Activated naive CD8-positive, alpha-beta T cell treated with anti-CD3 and anti-CD28 coated beads, Interleukin-2, amount 10 ng/mL, durations not matched to agents 7 days and 5 days (primary cell): ENCODE measurements around the gene AP2A1. TPM values are rescaled to one million over a fixed set of nuclear protein-coding genes. Genes with fewer than 3 reads are reported as not detected.

ENCODE experiments used
- ATAC-seq: fragments of 150-1000 bp; cut with Tn5 transposase; one replicate; pipeline ENCODE4 v1.10.0; 2021; ENCODE audit warnings: low read depth, moderate library complexity
- POLR2A ChIA-PET: fragments of 350-600 bp; sonication (Branson Sonifier 250); formaldehyde crosslinking; loops from one replicate; lab custom pipeline; 2021; ENCODE audit warnings: antibody characterized with exemption; lab: Charles Lee
- DNase-seq: peaks from one replicate; pipeline ENCODE4 v3.0.0; 2021
- H3K27ac Mint-ChIP-seq: one replicate; pipeline ENCODE4 v1.8.0; 2022; ENCODE audit warnings: mild to moderate bottlenecking, mixed read lengths
- H3K27me3 Mint-ChIP-seq: one replicate; pipeline ENCODE4 v1.8.0; 2022; ENCODE audit warnings: mild to moderate bottlenecking, moderate library complexity, mixed read lengths
- H3K36me3 Mint-ChIP-seq: one replicate; pipeline ENCODE4 v1.8.0; 2021; ENCODE audit warnings: mild to moderate bottlenecking, mixed read lengths
- H3K4me1 Mint-ChIP-seq: one replicate; pipeline ENCODE4 v1.8.0; 2021; ENCODE audit warnings: mixed read lengths
- H3K4me3 Mint-ChIP-seq: one replicate; pipeline ENCODE4 v1.8.0; 2022; ENCODE audit warnings: mild to moderate bottlenecking, moderate library complexity, mixed read lengths
- H3K9me3 Mint-ChIP-seq: one replicate; pipeline ENCODE4 v1.8.0; 2021; ENCODE audit warnings: mixed read lengths
- microRNA-seq: library from miRNA; unstranded; fragments of <30 nt; microRNA quantifications from one replicate; pipeline ENCODE4 v1.2.0, GENCODE V29; 2022
- total RNA-seq, 2 experiments: library from RNA; stranded (reverse); gene quantifications; one replicate each; pipeline ENCODE4 v1.2.3, GENCODE V29; 2021

The AP2A1 gene
- total RNA-seq, 2 experiments from 2014 or later = 81.6 to 87.7 TPM

- H3K27me3 Mint-ChIP-seq = no peaks in the 10 kb centered on the region
- POLR2A ChIA-PET = interaction anchor here (0.5 to 0.9 kb wide), 2 partner anchors 11 to 88 kb away, joined by 3 read pairs; no protein-coding TSS in a partner anchor
- no peak overlapping the region for H3K4me3 Mint-ChIP-seq
- peaks cover 12% of the 10 kb centered on the region for H3K4me1 Mint-ChIP-seq
- ATAC-seq (no peak), DNase-seq (peak; percentile 32)
- no peaks in the 10 kb centered on the region for H3K9me3 Mint-ChIP-seq
- peaks cover 1% of the 10 kb centered on the region for H3K36me3 Mint-ChIP-seq
- no peak overlapping the region for H3K27ac Mint-ChIP-seq
Observed at GRCh38 chr19:49855277-49855675, 88.5 kb downstream of the AP2A1 start.

GRCh38 chr19:49855676-49856573 is 89.1 kb downstream of the AP2A1 start:
- ATAC-seq (no peak), DNase-seq (peak; percentile 32)
- POLR2A ChIA-PET = interaction anchor here (0.5 to 0.9 kb wide), 2 partner anchors 11 to 88 kb away, joined by 3 read pairs; no protein-coding TSS in a partner anchor
- no peaks in the 10 kb centered on the region for H3K27me3 Mint-ChIP-seq
- peaks cover 1% of the 10 kb centered on the region for H3K36me3 Mint-ChIP-seq
- H3K4me3 Mint-ChIP-seq = no peak overlapping the region
- H3K4me1 Mint-ChIP-seq = peaks cover 12% of the 10 kb centered on the region
- no peaks in the 10 kb centered on the region for H3K9me3 Mint-ChIP-seq
- no peak overlapping the region for H3K27ac Mint-ChIP-seq

GRCh38 chr19:49856574-49857021 is 89.8 kb downstream of the AP2A1 start:
- peaks cover 12% of the 10 kb centered on the region for H3K4me1 Mint-ChIP-seq
- ATAC-seq (no peak), DNase-seq (no peak)
- no peaks in the 10 kb centered on the region for H3K27me3 Mint-ChIP-seq
- H3K9me3 Mint-ChIP-seq = no peaks in the 10 kb centered on the region
- POLR2A ChIA-PET = no interaction called here
- H3K27ac Mint-ChIP-seq = no peak overlapping the region
- peaks cover 3% of the 10 kb centered on the region for H3K36me3 Mint-ChIP-seq
- no peak overlapping the region for H3K4me3 Mint-ChIP-seq

Small RNA genes lying within 50 kb of the gene (microRNA-seq; reads per million reads assigned to microRNA genes)
- gene MIR4749 = 3.5 reads per million
- gene MIR6799 = not detected
- not detected for gene MIR6800

Other genes with a start within 250 kb of the AP2A1 start
- 1 to 10 TPM; 1.6 to 2.4 TPM for gene RCN3, start 239.0 kb upstream of the AP2A1 start, total RNA-seq
- gene NOSIP, start 186.4 kb upstream of the AP2A1 start, total RNA-seq = 100 to 1,000 TPM; 122 to 125 TPM
- gene PRRG2, start 185.7 kb upstream of the AP2A1 start, total RNA-seq = 1 to 10 TPM; 1.5 to 2.3 TPM
- gene PRR12, start 175.8 kb upstream of the AP2A1 start, total RNA-seq = 10 to 100 TPM; 49.7 TPM
- 10 to 100 TPM; 12.3 to 14.9 TPM for gene RRAS, start 126.9 kb upstream of the AP2A1 start, total RNA-seq
- 10 to 100 TPM; 64.7 to 66.9 TPM for gene SCAF1, start 124.8 kb upstream of the AP2A1 start, total RNA-seq
- 100 to 1,000 TPM; 198 to 205 TPM for gene IRF3, start 101.1 kb upstream of the AP2A1 start, total RNA-seq
- gene BCL2L12, start 101.1 kb upstream of the AP2A1 start, total RNA-seq = 10 to 100 TPM; 63.4 to 71.3 TPM
- 100 to 1,000 TPM; 118 to 123 TPM for gene PRMT1, start 89.7 kb upstream of the AP2A1 start, total RNA-seq
- gene ADM5, start 77.4 kb upstream of the AP2A1 start, total RNA-seq = 1 to 10 TPM; 4.1 to 4.3 TPM
- 1 to 10 TPM; 2.1 to 4.1 TPM for gene CPT1C, start 75.9 kb upstream of the AP2A1 start, total RNA-seq
- 1 to 10 TPM; 2.0 to 2.4 TPM for gene TSKS, start 3.7 kb upstream of the AP2A1 start, total RNA-seq
- 10 to 100 TPM; 30.0 to 31.3 TPM for gene FUZ, start 46.3 kb downstream of the AP2A1 start, total RNA-seq
- 10 to 100 TPM; 60.4 to 66.3 TPM for gene MED25, start 51.3 kb downstream of the AP2A1 start, total RNA-seq
- gene PTOV1, start 84.2 kb downstream of the AP2A1 start, total RNA-seq = 100 to 1,000 TPM in 1 of 2 experiments, 10 to 100 TPM in 1; 99.7 to 102 TPM
- gene PNKP, start 100.6 kb downstream of the AP2A1 start, total RNA-seq = 100 to 1,000 TPM; 144 to 160 TPM
- gene AKT1S1, start 110.4 kb downstream of the AP2A1 start, total RNA-seq = 10 to 100 TPM; 17.3 to 19.9 TPM
- 10 to 100 TPM; 51.3 to 53.4 TPM for gene TBC1D17, start 110.7 kb downstream of the AP2A1 start, total RNA-seq
- 1 to 10 TPM; 1.4 to 1.7 TPM for gene IL4I1, start 129.9 kb downstream of the AP2A1 start, total RNA-seq
- gene ATF5, start 162.2 kb downstream of the AP2A1 start, total RNA-seq = 1 to 10 TPM; 6.9 TPM
- gene NUP62, start 162.5 kb downstream of the AP2A1 start, total RNA-seq = 100 to 1,000 TPM in 1 of 2 experiments, 10 to 100 TPM in 1; 94.2 to 105 TPM
- not detected for gene SIGLEC11, start 194.2 kb downstream of the AP2A1 start, total RNA-seq